Tracheal epithelial cell (primary cell): ENCODE measurements around the gene SHC1. TPM values are rescaled to one million over a fixed set of nuclear protein-coding genes. Genes with fewer than 3 reads are reported as not detected.

Experiments
- total RNA-seq: library from RNA; depleted of rRNA; stranded (reverse); fragments of >200 nt; gene quantifications from 2 replicates; pipeline ENCODE4 v1.2.1, GENCODE V29; 2014

Gene SHC1
- total RNA-seq = 358 and 365 TPM in 2 replicates

GRCh38 chr1:154970631-154971340 is at the start of gene SHC1:
TSS of gene SHC1 (minus strand) at chr1:154970747. CDS start at chr1:154970526, 221 bp downstream.

GRCh38 chr1:155002464-155003226 is 32.1 kb upstream of the SHC1 start, which contains the start of gene ZBTB7B:
TSS of gene ZBTB7B (plus strand) at chr1:155002802. CDS start at chr1:155014661, 11,859 bp downstream.

GRCh38 chr1:154993572-154994268 is 23.2 kb upstream of the SHC1 start, which contains the start of gene LENEP:
TSS of gene LENEP (plus strand) at chr1:154993586. CDS start at chr1:154993608, 22 bp downstream.

GRCh38 chr1:154982897-154983648 is 12.5 kb upstream of the SHC1 start, which contains the start of gene FLAD1:
TSS of gene FLAD1 (plus strand) at chr1:154983344. CDS start at chr1:154983695, 351 bp downstream.

GRCh38 chr1:154974102-154974807 is 3.7 kb upstream of the SHC1 start, which contains the start of gene CKS1B:
TSS of gene CKS1B (plus strand) at chr1:154974681. CDS start at chr1:154974746, 65 bp downstream.

GRCh38 chr1:154961207-154962155 is 9.1 kb downstream of the SHC1 start, which contains the start of gene PYGO2:
TSS of gene PYGO2 (minus strand) at chr1:154961782. CDS start at chr1:154961576, 206 bp downstream.

GRCh38 chr1:154955718-154956543 is 14.6 kb downstream of the SHC1 start, which contains the start of gene PBXIP1:
TSS of gene PBXIP1 (minus strand) at chr1:154956099. CDS start at chr1:154953721, 2,378 bp downstream.

GRCh38 chr1:154936555-154937084 is 33.9 kb downstream of the SHC1 start, which contains the start of gene PMVK:
TSS of gene PMVK (minus strand) at chr1:154936719. CDS start at chr1:154936685, 34 bp downstream.

Other genes starting within 250 kb of the SHC1 start
- under 0.01 TPM in 2 replicates for gene KCNN3, start 100.5 kb downstream of the SHC1 start, total RNA-seq
- gene PMVK, start 34.0 kb downstream of the SHC1 start, total RNA-seq = 5.3 and 7.5 TPM in 2 replicates
- gene PBXIP1, start 14.6 kb downstream of the SHC1 start, total RNA-seq = 34.5 and 46.0 TPM in 2 replicates
- 11.6 and 14.5 TPM in 2 replicates for gene PYGO2, start 9.0 kb downstream of the SHC1 start, total RNA-seq
- gene CKS1B, start 3.9 kb upstream of the SHC1 start, total RNA-seq = 67.6 and 80.5 TPM in 2 replicates
- 42.4 and 54.9 TPM in 2 replicates for gene FLAD1, start 12.6 kb upstream of the SHC1 start, total RNA-seq
- 0.72 TPM in 1 of 2 replicates, not detected in the other for gene LENEP, start 22.8 kb upstream of the SHC1 start, total RNA-seq
- gene ZBTB7B, start 32.1 kb upstream of the SHC1 start, total RNA-seq = 50.4 and 64.4 TPM in 2 replicates
- gene DCST2, start 63.0 kb upstream of the SHC1 start, total RNA-seq = 0.64 TPM in 1 of 2 replicates, not detected in the other
- 0.21 TPM in 1 of 2 replicates, not detected in the other for gene DCST1, start 63.1 kb upstream of the SHC1 start, total RNA-seq
- 257 and 285 TPM in 2 replicates for gene ADAM15, start 80.6 kb upstream of the SHC1 start, total RNA-seq
- 15.8 and 18.1 TPM in 2 replicates for gene EFNA4, start 93.0 kb upstream of the SHC1 start, total RNA-seq
- 9.9 and 12.6 TPM in 2 replicates for gene EFNA3, start 108.1 kb upstream of the SHC1 start, total RNA-seq
- 44.8 and 111 TPM in 2 replicates for gene EFNA1, start 157.1 kb upstream of the SHC1 start, total RNA-seq
- 61.9 and 120 TPM in 2 replicates for gene SLC50A1, start 165.1 kb upstream of the SHC1 start, total RNA-seq
- gene DPM3, start 169.8 kb upstream of the SHC1 start, total RNA-seq = 7.5 and 22.9 TPM in 2 replicates
- gene KRTCAP2, start 202.6 kb upstream of the SHC1 start, total RNA-seq = 96.9 and 107 TPM in 2 replicates
- 0.85 and 3.4 TPM in 2 replicates for gene TRIM46, start 203.1 kb upstream of the SHC1 start, total RNA-seq
- 12.1 and 14.7 TPM in 2 replicates for gene THBS3, start 237.2 kb upstream of the SHC1 start, total RNA-seq
- gene MTX1, start 237.9 kb upstream of the SHC1 start, total RNA-seq = 52.2 and 86.3 TPM in 2 replicates